Panc1 (cell line): ENCODE results near the gene RGS10. TPM values are rescaled to one million over a fixed set of nuclear protein-coding genes. Genes with fewer than 3 reads are reported as not detected.
"Not testable (repeated sequence)": the region's sequence is repeated elsewhere in the genome, so short reads cannot be mapped to it uniquely, and the experiment has no call there.

Experiments
- ATAC-seq: fragments of 200-7000 bp; cut with Tn5 transposase; 2 replicates; pipeline ENCODE4 v1.9.1; 2020; ENCODE audit warnings: mild to moderate bottlenecking, moderate library complexity
- BruUV-seq: library from RNA; stranded (reverse); fragments of 400-500 nt; replicated peaks from 2 replicates; lab custom pipeline; 2021; lab: Mats Ljungman, UMichigan
- CTCF ChIA-PET: fragments of 300-600 bp; sonication (Branson Sonifier 250); formaldehyde crosslinking; loops from one replicate; lab custom pipeline; 2022; ENCODE audit warnings: antibody characterized with exemption; lab: Charles Lee
- POLR2A ChIA-PET: fragments of 300-600 bp; sonication (Branson Sonifier 250); formaldehyde crosslinking; loops from one replicate; lab custom pipeline; 2022; ENCODE audit warnings: antibody characterized with exemption; lab: Charles Lee
- DNase-seq: peaks from one replicate; pipeline ENCODE4 v3.0.0-alpha.2; 2010; ENCODE audit warnings: low read depth, low spot score
- H3K27ac ChIP-seq: 2 replicates; pipeline ENCODE4 v1.5.1; 2011; ENCODE audit warnings: mild to moderate bottlenecking, low read length, inconsistent platforms
- H3K27me3 ChIP-seq: fragments of 200-500 bp; sonication (Bioruptor generic); 2 replicates; pipeline ENCODE4 v1.6.0; 2014; ENCODE audit warnings: low read length, inconsistent platforms; ENCODE audit not compliant: control insufficient read depth, insufficient read depth
- H3K36me3 ChIP-seq: fragments of 200-500 bp; sonication (Bioruptor generic); 2 replicates; pipeline ENCODE4 v1.5.1; 2014; ENCODE audit warnings: inconsistent platforms, mild to moderate bottlenecking, low read length, moderate library complexity; ENCODE audit not compliant: control insufficient read depth, insufficient read depth
- H3K4me1 ChIP-seq: 2 replicates; pipeline ENCODE4 v1.5.1; 2011; ENCODE audit warnings: inconsistent platforms, mild to moderate bottlenecking, low read length, moderate library complexity; ENCODE audit not compliant: control insufficient read depth, insufficient read depth
- H3K4me3 ChIP-seq, 2 experiments: 2 replicates each; pipeline ENCODE4 v1.5.1; 2011 to 2012; ENCODE audit warnings: low read depth in 2 of 2, low read length in 2 of 2, mild to moderate bottlenecking in 2 of 2, inconsistent platforms in 1 of 2, moderate library complexity in 1 of 2
- H3K9me3 ChIP-seq: fragments of 200-500 bp; sonication (Bioruptor generic); 2 replicates; pipeline ENCODE4 v1.5.1; 2014; ENCODE audit warnings: low read depth, mild to moderate bottlenecking, inconsistent platforms, low read length, moderate library complexity; ENCODE audit not compliant: control insufficient read depth, insufficient read depth
- CTCF ChIP-seq: fragments of 450-650 bp; IDR thresholded peaks from 2 replicates; pipeline ENCODE4 v1.5.1; 2017; ENCODE audit warnings: mild to moderate bottlenecking
- POLR2AphosphoS5 ChIP-seq: IDR thresholded peaks from 2 replicates; pipeline ENCODE4 v1.6.1; 2012; ENCODE audit warnings: mild to moderate bottlenecking, low read depth, low read length, moderate library complexity
- SIN3A ChIP-seq: IDR thresholded peaks from 2 replicates; pipeline ENCODE4 v1.6.1; 2012; ENCODE audit warnings: low read depth, mild to moderate bottlenecking, low read length, moderate library complexity, borderline replicate concordance; ENCODE audit not compliant: insufficient read depth
- TCF7L2 ChIP-seq: IDR thresholded peaks from 2 replicates; pipeline ENCODE4 v1.6.1; 2011; ENCODE audit warnings: mild to moderate bottlenecking, low read depth, low read length, inconsistent platforms
- in situ Hi-C: cut with HindIII; loops from 2 replicates; pipeline ENCODE4 v1.10.0; 2016; ENCODE audit warnings: low sequenced_read_pairs, low pct_unique_long_range_greater_than_20kb
- intact Hi-C: fragments of 100-400 bp; cut with micrococcal nuclease; formaldehyde crosslinking; loops from one replicate; pipeline ENCODE4 v1.10.0; 2022; ENCODE audit not compliant: unreplicated experiment
- total RNA-seq: library from RNA; stranded (reverse); gene quantifications from one replicate; pipeline ENCODE4 v1.2.1, GENCODE V29; 2021; ENCODE audit not compliant: unreplicated experiment
- TF ChIP-seq, protein P1 (sequence below), 2 experiments: IDR thresholded peaks; 2 replicates each; pipeline ENCODE4 v1.6.1; 2011 to 2012; ENCODE audit warnings: low read depth in 2 of 2, control low read depth in 1 of 2, low read length in 1 of 2, mild to moderate bottlenecking in 1 of 2, moderate library complexity in 1 of 2; ENCODE audit not compliant: insufficient read depth in 1 of 2

RGS10 gene
- total RNA-seq, 1 experiment from 2014 or later, result 68.6 TPM

DNA sequence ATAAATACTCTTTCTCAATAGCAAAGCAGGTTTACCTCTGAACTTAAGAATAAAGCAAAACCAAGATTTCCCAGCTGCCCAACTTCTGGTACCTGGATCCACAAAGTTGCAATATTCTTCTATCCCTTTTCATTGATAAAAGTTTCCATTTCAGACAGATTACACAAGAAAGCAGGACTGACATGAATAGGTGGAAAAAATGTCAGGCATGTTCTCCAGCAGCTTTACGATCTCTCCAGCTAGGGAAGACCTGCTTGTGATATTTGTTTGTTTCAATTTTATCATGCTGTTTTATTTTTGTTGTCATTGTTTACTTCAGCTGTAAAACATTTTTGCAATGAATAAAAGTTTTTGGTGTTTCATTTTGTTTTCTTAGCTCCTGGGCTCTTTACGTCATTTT, 9.0 kb downstream of the RGS10 start:
- Histone ChIP-seq H3K27ac (peak overlapping the region; percentile 12; the same call in 1 of the 2 replicates), H3K36me3 (no peaks in the 10 kb centered on the region), H3K27me3 (no peaks in the 10 kb centered on the region), H3K4me1 (peaks cover 47% of the 10 kb centered on the region), H3K4me3 (no peak overlapping the region), H3K9me3 (no peaks in the 10 kb centered on the region)
- CTCF ChIA-PET, result no interaction called here
- TF ChIP-seq POLR2AphosphoS5 (no peak), TCF7L2 (peak; percentile 61; the same call in 1 of the 2 replicates)
- in situ Hi-C loops (no loop called here), intact Hi-C loops (no loop called here)
- POLR2A ChIA-PET, result no interaction called here
- ATAC-seq, result no peak
- DNase-seq, result no peak
- BruUV-seq, result no TSS peak

DNA sequence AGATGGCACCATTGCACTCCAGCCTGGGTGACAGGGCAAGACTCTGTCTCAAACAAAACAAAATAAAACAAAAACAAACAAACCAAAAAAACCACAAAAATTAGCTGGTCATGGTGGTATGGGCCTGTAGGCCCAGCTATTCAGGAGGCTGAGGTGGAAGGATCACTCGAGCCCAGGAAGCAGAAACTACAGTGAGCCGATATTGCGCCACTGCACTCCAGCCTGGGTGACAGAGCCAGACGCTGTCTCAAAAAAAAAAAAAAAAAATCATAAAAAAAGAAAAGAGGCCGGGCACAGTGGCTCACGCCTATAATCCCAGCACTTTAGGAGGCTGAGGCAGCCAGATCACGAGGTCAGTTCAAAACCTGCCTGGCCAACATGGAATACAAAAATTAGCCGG, 9.7 kb downstream of the RGS10 start:
- H3K4me3 ChIP-seq, H3K36me3 ChIP-seq, intact Hi-C loops, BruUV-seq, DNase-seq, H3K27ac ChIP-seq, in situ Hi-C loops, H3K27me3 ChIP-seq, H3K9me3 ChIP-seq: not testable (repeated sequence)
- ATAC-seq, result 0 out of 2 replicates have a peak, but pooled peaks have one; percentile 28
- POLR2A ChIA-PET, result interaction anchor here (0.6 kb wide), 1 partner anchor 16 kb away, joined by 6 read pairs; no protein-coding TSS in a partner anchor
- peaks cover 40% of the 10 kb centered on the region for H3K4me1 ChIP-seq
- CTCF ChIA-PET, result interaction anchor here (0.7 kb wide), 1 partner anchor 41 kb away, joined by 8 read pairs; no protein-coding TSS in a partner anchor

DNA sequence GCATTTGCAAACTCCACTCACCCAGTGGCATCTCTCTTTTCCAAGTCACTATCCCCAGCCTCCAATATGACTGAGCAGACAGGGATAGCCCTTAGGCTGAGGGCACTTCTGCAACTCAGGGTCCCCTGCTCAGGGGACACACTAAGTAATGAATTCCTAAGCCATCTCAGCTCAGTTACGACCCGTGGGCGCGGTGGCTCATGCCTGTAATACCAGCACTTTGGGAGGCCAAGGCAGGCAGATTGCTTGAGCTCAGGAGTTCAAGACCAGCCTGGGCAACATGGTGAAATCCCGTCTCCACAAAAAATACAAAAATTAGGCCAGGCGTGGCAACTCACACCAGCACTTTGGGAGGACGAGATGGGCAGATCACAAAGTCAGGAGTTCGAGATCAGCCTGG, 10.3 kb downstream of the RGS10 start:
- CTCF ChIA-PET, result interaction anchor here (0.7 kb wide), 1 partner anchor 41 kb away, joined by 8 read pairs; no protein-coding TSS in a partner anchor
- intact Hi-C loops, H3K27ac ChIP-seq, H3K9me3 ChIP-seq, in situ Hi-C loops, ATAC-seq, H3K27me3 ChIP-seq, H3K36me3 ChIP-seq, BruUV-seq, H3K4me3 ChIP-seq, DNase-seq: not testable (repeated sequence)
- POLR2A ChIA-PET, result interaction anchor here (0.6 kb wide), 1 partner anchor 17 kb away, joined by 6 read pairs; no protein-coding TSS in a partner anchor
- H3K4me1 ChIP-seq, result peaks cover 36% of the 10 kb centered on the region

DNA sequence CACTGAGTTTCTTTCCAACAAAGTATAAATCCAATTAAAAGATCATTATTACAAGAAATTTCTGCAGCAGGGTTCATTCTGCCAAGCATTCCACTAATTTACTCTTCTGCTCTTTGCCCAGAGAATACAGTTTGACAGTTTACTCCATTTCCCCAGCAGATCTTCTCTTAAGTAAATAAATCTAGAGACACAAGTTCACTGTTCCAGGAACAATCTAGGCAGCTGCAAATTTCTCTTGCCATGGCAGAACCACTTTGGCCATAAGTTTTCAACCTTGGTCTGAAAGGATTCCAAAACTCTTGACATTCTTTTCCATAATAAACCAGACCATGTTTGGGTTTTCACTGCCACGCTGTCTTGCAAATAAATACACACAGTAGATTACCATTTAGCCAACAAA, 11.5 kb downstream of the RGS10 start:
- ATAC-seq, result no peak
- no peak overlapping the region for H3K4me3 ChIP-seq
- H3K4me1 ChIP-seq, result peaks cover 29% of the 10 kb centered on the region
- BruUV-seq, result no TSS peak
- H3K9me3 ChIP-seq, result no peaks in the 10 kb centered on the region
- no peak for TF ChIP-seq SIN3A
- TF ChIP-seq, protein P1, sequence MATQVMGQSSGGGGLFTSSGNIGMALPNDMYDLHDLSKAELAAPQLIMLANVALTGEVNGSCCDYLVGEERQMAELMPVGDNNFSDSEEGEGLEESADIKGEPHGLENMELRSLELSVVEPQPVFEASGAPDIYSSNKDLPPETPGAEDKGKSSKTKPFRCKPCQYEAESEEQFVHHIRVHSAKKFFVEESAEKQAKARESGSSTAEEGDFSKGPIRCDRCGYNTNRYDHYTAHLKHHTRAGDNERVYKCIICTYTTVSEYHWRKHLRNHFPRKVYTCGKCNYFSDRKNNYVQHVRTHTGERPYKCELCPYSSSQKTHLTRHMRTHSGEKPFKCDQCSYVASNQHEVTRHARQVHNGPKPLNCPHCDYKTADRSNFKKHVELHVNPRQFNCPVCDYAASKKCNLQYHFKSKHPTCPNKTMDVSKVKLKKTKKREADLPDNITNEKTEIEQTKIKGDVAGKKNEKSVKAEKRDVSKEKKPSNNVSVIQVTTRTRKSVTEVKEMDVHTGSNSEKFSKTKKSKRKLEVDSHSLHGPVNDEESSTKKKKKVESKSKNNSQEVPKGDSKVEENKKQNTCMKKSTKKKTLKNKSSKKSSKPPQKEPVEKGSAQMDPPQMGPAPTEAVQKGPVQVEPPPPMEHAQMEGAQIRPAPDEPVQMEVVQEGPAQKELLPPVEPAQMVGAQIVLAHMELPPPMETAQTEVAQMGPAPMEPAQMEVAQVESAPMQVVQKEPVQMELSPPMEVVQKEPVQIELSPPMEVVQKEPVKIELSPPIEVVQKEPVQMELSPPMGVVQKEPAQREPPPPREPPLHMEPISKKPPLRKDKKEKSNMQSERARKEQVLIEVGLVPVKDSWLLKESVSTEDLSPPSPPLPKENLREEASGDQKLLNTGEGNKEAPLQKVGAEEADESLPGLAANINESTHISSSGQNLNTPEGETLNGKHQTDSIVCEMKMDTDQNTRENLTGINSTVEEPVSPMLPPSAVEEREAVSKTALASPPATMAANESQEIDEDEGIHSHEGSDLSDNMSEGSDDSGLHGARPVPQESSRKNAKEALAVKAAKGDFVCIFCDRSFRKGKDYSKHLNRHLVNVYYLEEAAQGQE (IDR thresholded peaks at IDR 0.05; ENCODE audit: insufficient read depth in 1 of 2, low read depth in 2 of 2, low read length in 1 of 2), result no peak
- TF ChIP-seq TCF7L2, result no peak
- TF ChIP-seq CTCF, result no peak
- TF ChIP-seq POLR2AphosphoS5, result no peak
- H3K27me3 ChIP-seq, result no peaks in the 10 kb centered on the region
- intact Hi-C loops, result no loop called here
- in situ Hi-C loops, result no loop called here
- no peak overlapping the region for H3K27ac ChIP-seq
- ChIA-PET CTCF (no interaction called here), POLR2A (interaction anchor here (0.5 kb wide), 1 partner anchor 12 kb away, joined by 3 read pairs; no protein-coding TSS in a partner anchor)
- DNase-seq, result no peak
- H3K36me3 ChIP-seq, result no peaks in the 10 kb centered on the region

GRCh38 chr10:119528663-119529237, 13.8 kb downstream of the RGS10 start:
- H3K4me3 ChIP-seq, H3K27me3 ChIP-seq, H3K36me3 ChIP-seq, H3K27ac ChIP-seq, CTCF ChIA-PET, in situ Hi-C loops, POLR2A ChIA-PET, ATAC-seq, intact Hi-C loops, H3K9me3 ChIP-seq, BruUV-seq, DNase-seq: not testable (repeated sequence)
- H3K4me1 ChIP-seq, result peaks cover 18% of the 10 kb centered on the region
